GM10266 (cell line): ENCODE data around the gene PKIB.

Experiments
- DNase-seq: peaks from one replicate; pipeline ENCODE4 v3.0.0; 2012; ENCODE audit errors: extremely low spot score
- TF ChIP-seq, protein P1 (sequence below): IDR thresholded peaks from 2 replicates; pipeline ENCODE4 v1.5.1; 2012; ENCODE audit warnings: mild to moderate bottlenecking, low read depth; ENCODE audit not compliant: control insufficient read depth, insufficient read depth; ENCODE audit errors: missing control alignments

Gene PKIB

DNA sequence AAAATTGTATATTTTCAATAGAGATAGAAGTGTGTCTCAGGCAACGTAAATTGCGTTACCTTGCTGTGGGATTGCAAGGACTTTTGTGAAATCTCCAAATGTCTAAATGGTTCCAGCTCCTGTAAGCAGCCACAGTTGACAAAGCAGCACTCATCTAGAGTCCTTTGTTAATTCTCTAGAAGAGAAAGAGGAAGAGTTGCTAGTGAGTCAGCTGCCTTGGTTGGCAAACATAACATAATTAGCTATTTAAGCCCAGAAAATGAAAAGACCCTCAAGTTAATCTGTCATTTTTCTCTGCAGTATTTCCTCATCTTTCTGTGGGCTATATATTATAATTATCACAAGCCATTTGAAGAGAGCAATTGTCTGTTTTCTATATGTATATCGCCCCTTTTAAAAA, 102.9 kb downstream of the PKIB start:
- no peak for DNase-seq
- TF ChIP-seq, protein P1, sequence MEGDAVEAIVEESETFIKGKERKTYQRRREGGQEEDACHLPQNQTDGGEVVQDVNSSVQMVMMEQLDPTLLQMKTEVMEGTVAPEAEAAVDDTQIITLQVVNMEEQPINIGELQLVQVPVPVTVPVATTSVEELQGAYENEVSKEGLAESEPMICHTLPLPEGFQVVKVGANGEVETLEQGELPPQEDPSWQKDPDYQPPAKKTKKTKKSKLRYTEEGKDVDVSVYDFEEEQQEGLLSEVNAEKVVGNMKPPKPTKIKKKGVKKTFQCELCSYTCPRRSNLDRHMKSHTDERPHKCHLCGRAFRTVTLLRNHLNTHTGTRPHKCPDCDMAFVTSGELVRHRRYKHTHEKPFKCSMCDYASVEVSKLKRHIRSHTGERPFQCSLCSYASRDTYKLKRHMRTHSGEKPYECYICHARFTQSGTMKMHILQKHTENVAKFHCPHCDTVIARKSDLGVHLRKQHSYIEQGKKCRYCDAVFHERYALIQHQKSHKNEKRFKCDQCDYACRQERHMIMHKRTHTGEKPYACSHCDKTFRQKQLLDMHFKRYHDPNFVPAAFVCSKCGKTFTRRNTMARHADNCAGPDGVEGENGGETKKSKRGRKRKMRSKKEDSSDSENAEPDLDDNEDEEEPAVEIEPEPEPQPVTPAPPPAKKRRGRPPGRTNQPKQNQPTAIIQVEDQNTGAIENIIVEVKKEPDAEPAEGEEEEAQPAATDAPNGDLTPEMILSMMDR = no peak

DNA sequence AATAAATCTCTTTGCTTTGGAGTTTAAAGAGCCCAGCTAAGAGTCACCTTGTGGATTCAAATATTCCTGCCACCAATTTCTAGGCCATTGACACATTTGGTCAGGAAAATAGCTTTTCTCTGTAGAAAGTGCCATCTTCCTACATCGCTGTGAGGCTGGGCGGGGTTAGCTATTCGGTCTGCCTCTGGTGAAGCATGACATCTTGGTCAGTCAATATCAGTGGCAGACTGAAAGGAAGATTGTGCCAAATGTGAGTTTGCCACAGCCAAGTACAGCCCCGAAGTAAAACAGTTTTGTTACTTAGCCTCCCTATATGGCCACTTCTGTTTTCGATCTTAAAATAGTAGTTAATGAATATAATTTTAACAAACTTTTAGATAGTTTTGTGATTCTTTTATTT, 103.9 kb downstream of the PKIB start:
- DNase-seq = no peak
- TF ChIP-seq, protein P1 = no peak

DNA sequence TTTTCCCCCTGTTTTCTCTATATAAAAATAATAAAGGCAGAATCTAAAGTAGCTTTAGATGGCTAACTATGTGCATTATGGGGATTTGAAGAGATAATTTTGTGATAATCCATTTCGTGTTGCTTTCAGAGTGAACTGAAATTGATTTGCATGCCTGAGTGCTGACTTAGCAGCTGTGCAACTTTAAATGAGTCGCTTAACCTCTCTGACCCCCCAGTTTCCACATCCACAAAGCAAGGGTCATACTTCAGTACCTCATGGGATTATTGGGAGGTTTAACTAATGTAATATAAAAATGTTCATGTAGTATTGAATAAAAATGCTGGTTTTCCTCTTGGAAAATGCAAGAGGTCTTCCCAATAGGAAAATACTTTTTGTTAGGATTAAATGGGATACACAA, 105.5 kb downstream of the PKIB start:
- TF ChIP-seq, protein P1 = no peak
- DNase-seq = no peak

DNA sequence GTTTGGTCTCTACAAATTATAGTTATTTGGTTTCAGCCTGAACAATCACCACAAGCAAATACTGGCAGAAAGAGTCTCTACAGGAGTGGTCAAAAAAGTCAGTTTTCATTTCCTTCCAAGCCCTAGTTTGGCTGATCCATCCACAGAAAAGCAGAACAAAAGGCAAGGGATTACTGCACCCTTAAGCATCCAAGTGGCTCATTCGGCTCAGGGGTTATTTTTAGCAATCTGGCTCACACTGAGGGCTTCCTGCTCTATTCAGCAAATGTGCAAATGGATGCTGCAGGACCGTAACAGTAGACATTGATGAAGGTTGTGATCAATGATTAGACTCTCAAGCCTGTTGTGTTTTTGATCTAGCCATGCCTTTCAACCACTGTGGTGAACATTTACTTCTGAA, 107.1 kb downstream of the PKIB start:
- DNase-seq = no peak
- TF ChIP-seq, protein P1 = no peak

DNA sequence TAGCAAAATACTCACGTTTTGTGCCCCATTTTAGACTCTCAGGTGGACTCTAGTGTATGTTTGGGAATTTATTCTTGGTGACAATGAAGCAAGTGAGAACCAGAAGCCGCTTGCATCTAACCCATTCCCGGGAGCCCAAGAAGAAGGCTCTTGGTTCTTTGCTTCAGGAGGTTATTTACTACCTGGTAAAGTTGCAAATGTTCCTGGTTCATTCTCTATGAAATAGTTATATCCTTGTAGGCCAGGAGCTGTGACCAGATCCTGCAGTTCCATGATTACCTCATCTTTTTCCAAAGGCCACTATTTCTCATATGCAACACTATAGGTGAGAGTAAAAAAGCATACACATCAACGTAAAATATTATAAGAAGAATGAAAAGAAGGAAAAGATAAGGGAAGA, 108.4 kb downstream of the PKIB start:
- no peak for DNase-seq
- TF ChIP-seq, protein P1 = no peak

DNA sequence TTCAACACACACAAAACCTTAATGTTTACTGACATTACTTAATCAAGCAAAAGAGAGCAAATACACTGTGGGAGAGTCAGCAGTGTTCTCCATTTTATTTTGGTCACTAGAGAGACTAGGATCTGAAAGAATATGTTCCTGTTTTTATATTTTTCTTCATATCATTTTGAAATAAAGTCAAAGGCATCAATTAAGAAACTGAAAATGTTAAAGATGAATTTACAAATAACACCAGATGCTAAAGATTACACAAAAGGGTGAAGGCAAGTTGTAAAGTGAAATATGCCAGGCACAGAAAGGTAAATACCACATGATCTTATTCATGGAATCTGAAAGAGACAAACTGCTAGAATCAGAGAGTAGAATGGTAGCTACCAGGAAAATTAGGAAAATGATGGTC, 109.0 kb downstream of the PKIB start:
- DNase-seq = no peak
- TF ChIP-seq, protein P1 = no peak

DNA sequence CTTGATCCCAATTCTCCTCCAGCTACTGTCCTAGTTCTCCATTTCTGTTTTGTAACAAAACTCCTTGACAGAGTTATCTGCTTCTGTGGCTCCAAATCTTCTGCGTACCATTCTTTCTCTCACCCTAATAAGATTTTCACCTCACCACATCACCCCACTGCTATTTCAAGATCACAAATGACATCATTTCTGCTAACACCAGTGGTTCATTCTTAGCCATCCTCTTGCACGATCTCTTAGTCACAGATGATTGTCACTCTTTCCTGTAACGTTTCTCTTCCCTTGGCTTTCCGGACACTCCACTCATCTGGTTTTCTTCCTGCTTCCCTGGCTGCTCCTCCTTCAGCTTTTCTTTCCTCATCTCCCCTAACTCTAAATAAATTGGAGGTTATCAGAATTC, 112.5 kb downstream of the PKIB start:
- TF ChIP-seq, protein P1 = no peak
- DNase-seq = no peak
